ENCODE data around the gene FOXP1.

The FOXP1 gene

GRCh38 chr3:71486831-71487230 lies 96.7 kb downstream of the FOXP1 start:
- DNase-seq (ENCODE audit: low spot score in 2 of 2): no peak

GRCh38 chr3:71485896-71486295 lies 97.6 kb downstream of the FOXP1 start:
- H3K27ac Mint-ChIP-seq: no peak overlapping the region
- no peaks in the 10 kb centered on the region for H3K36me3 Mint-ChIP-seq
- no peak overlapping the region for H3K4me3 Mint-ChIP-seq
- no peaks in the 10 kb centered on the region for H3K9me3 Mint-ChIP-seq
- H3K4me1 Mint-ChIP-seq: peaks cover 17% of the 10 kb centered on the region
- DNase-seq (ENCODE audit: low spot score in 2 of 2) (no peak), ATAC-seq (no peak)

More at GRCh38 chr3:71486831-71487230, 96.7 kb downstream of the FOXP1 start:
- Mint-ChIP-seq H3K4me3 (peak overlapping the region; percentile 37), H3K9me3 (peaks cover 2% of the 10 kb centered on the region), H3K4me1 (peaks cover 20% of the 10 kb centered on the region), H3K36me3 (peaks cover 7% of the 10 kb centered on the region), H3K27ac (no peak overlapping the region)
- peak; percentile 63 for ATAC-seq

- Mint-ChIP-seq H3K27ac (no peak overlapping the region), H3K4me3 (no peak overlapping the region), H3K4me1 (peaks cover 12% of the 10 kb centered on the region), H3K9me3 (no peaks in the 10 kb centered on the region), H3K36me3 (no peaks in the 10 kb centered on the region)
- DNase-seq (ENCODE audit: low spot score in 2 of 2): no peak
- ATAC-seq: no peak
Measured at GRCh38 chr3:71484452-71484851, 99.1 kb downstream of the FOXP1 start.

- Mint-ChIP-seq H3K9me3 (no peaks in the 10 kb centered on the region), H3K4me1 (peaks cover 12% of the 10 kb centered on the region), H3K4me3 (no peak overlapping the region), H3K36me3 (no peaks in the 10 kb centered on the region), H3K27ac (no peak overlapping the region)
- ATAC-seq (no peak), DNase-seq (ENCODE audit: low spot score in 2 of 2) (no peak)
Measured at GRCh38 chr3:71484047-71484446, 99.5 kb downstream of the FOXP1 start.

- no peak for DNase-seq (ENCODE audit: low spot score in 2 of 2)
- no peak overlapping the region for H3K4me3 Mint-ChIP-seq
- no peaks in the 10 kb centered on the region for H3K9me3 Mint-ChIP-seq
- peaks cover 6% of the 10 kb centered on the region for H3K36me3 Mint-ChIP-seq
- no peak for ATAC-seq
- no peak overlapping the region for H3K27ac Mint-ChIP-seq
- peaks cover 23% of the 10 kb centered on the region for H3K4me1 Mint-ChIP-seq
Measured at GRCh38 chr3:71482771-71483170, 100.8 kb downstream of the FOXP1 start.

- Mint-ChIP-seq H3K9me3 (no peaks in the 10 kb centered on the region), H3K27ac (peak overlapping the region; percentile 89), H3K4me1 (peaks cover 23% of the 10 kb centered on the region), H3K36me3 (peaks cover 6% of the 10 kb centered on the region), H3K4me3 (no peak overlapping the region)
- peak in 1 of 2 donors; percentile 65 for DNase-seq (ENCODE audit: low spot score in 2 of 2)
- peak; percentile 100 for ATAC-seq
Measured at GRCh38 chr3:71478568-71478967, 105.0 kb downstream of the FOXP1 start.

GRCh38 chr3:71476950-71477349 lies 106.6 kb downstream of the FOXP1 start:
- H3K9me3 Mint-ChIP-seq: no peaks in the 10 kb centered on the region
- ATAC-seq (no peak), DNase-seq (ENCODE audit: low spot score in 2 of 2) (no peak)
- peaks cover 22% of the 10 kb centered on the region for H3K4me1 Mint-ChIP-seq
- peaks cover 6% of the 10 kb centered on the region for H3K36me3 Mint-ChIP-seq
- H3K27ac Mint-ChIP-seq: no peak overlapping the region
- H3K4me3 Mint-ChIP-seq: no peak overlapping the region

GRCh38 chr3:71469138-71469435 lies 114.4 kb downstream of the FOXP1 start:
- no peaks in the 10 kb centered on the region for H3K36me3 Mint-ChIP-seq
- H3K4me3 Mint-ChIP-seq: no peak overlapping the region
- peaks cover 5% of the 10 kb centered on the region for H3K4me1 Mint-ChIP-seq
- H3K27ac Mint-ChIP-seq: no peak overlapping the region
- DNase-seq (ENCODE audit: low spot score in 2 of 2): no peak
- no peaks in the 10 kb centered on the region for H3K9me3 Mint-ChIP-seq
- no peak for ATAC-seq

GRCh38 chr3:71468311-71469137 lies 115.0 kb downstream of the FOXP1 start:
- peaks cover 5% of the 10 kb centered on the region for H3K4me1 Mint-ChIP-seq
- H3K9me3 Mint-ChIP-seq: no peaks in the 10 kb centered on the region
- DNase-seq (ENCODE audit: low spot score in 2 of 2) (no peak), ATAC-seq (no peak)
- no peaks in the 10 kb centered on the region for H3K36me3 Mint-ChIP-seq
- no peak overlapping the region for H3K4me3 Mint-ChIP-seq
- no peak overlapping the region for H3K27ac Mint-ChIP-seq

- DNase-seq (ENCODE audit: low spot score in 2 of 2) (no peak), ATAC-seq (no peak)
- no peaks in the 10 kb centered on the region for H3K36me3 Mint-ChIP-seq
- H3K9me3 Mint-ChIP-seq: no peaks in the 10 kb centered on the region
- peaks cover 12% of the 10 kb centered on the region for H3K4me1 Mint-ChIP-seq
- no peak overlapping the region for H3K4me3 Mint-ChIP-seq
- no peak overlapping the region for H3K27ac Mint-ChIP-seq
Measured at GRCh38 chr3:71466483-71466882, 117.0 kb downstream of the FOXP1 start.

GRCh38 chr3:71465371-71466036 lies 118.0 kb downstream of the FOXP1 start:
- Mint-ChIP-seq H3K27ac (peak overlapping the region; percentile 29), H3K36me3 (no peaks in the 10 kb centered on the region), H3K4me3 (no peak overlapping the region), H3K4me1 (peaks cover 21% of the 10 kb centered on the region), H3K9me3 (no peaks in the 10 kb centered on the region)
- no peak for DNase-seq (ENCODE audit: low spot score in 2 of 2)
- ATAC-seq: no peak

- no peaks in the 10 kb centered on the region for H3K9me3 Mint-ChIP-seq
- no peak overlapping the region for H3K4me3 Mint-ChIP-seq
- H3K4me1 Mint-ChIP-seq: peaks cover 21% of the 10 kb centered on the region
- no peak for DNase-seq (ENCODE audit: low spot score in 2 of 2)
- H3K27ac Mint-ChIP-seq: no peak overlapping the region
- H3K36me3 Mint-ChIP-seq: no peaks in the 10 kb centered on the region
- ATAC-seq: no peak
Measured at GRCh38 chr3:71464613-71465012, 118.9 kb downstream of the FOXP1 start.

GRCh38 chr3:71463617-71464016 lies 119.9 kb downstream of the FOXP1 start:
- DNase-seq (ENCODE audit: low spot score in 2 of 2): no peak
- H3K4me1 Mint-ChIP-seq: peaks cover 19% of the 10 kb centered on the region
- ATAC-seq: no peak
- H3K9me3 Mint-ChIP-seq: no peaks in the 10 kb centered on the region
- no peaks in the 10 kb centered on the region for H3K36me3 Mint-ChIP-seq
- H3K27ac Mint-ChIP-seq: no peak overlapping the region
- no peak overlapping the region for H3K4me3 Mint-ChIP-seq

GRCh38 chr3:71462586-71462985 lies 120.9 kb downstream of the FOXP1 start:
- Mint-ChIP-seq H3K4me1 (peaks cover 20% of the 10 kb centered on the region), H3K9me3 (no peaks in the 10 kb centered on the region), H3K4me3 (no peak overlapping the region), H3K36me3 (no peaks in the 10 kb centered on the region), H3K27ac (no peak overlapping the region)
- DNase-seq (ENCODE audit: low spot score in 2 of 2): no peak
- no peak for ATAC-seq

GRCh38 chr3:71461749-71462483 lies 121.6 kb downstream of the FOXP1 start:
- Mint-ChIP-seq H3K27ac (peak overlapping the region; percentile 94), H3K36me3 (no peaks in the 10 kb centered on the region), H3K9me3 (no peaks in the 10 kb centered on the region), H3K4me1 (peaks cover 27% of the 10 kb centered on the region), H3K4me3 (peak overlapping the region; percentile 59)
- DNase-seq (ENCODE audit: low spot score in 2 of 2) (no peak), ATAC-seq (no peak)

Data from stimulated activated effector memory CD8-positive, alpha-beta T cell treated with anti-CD3 and anti-CD28 coated beads, Interleukin-12 subunit alpha, Interleukin-12 subunit beta, amount 100 ng/mL, for 72 hours (primary cell).